ENCODE data around the gene N4BP2L2.

DNA sequence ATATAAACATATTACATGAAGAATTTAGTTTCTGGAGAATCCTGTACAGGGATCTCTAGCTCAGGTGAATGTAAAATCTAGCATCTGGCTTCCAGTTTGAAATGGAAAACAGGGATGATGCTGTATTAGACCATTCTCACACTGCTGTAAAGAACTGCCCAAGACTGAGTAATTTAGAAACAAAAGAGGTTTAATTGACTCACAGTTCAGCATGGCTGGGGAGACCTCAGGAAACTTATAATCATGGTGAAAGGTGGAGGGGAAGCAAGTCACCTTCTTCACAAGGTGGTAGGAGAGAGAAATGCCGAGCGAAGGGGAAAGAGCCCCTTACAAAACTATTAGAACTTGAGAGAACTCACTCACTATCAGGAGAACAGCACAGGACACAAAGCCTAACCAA, 17.0 kb upstream of the N4BP2L2 start:
- TF ChIP-seq, protein P1, sequence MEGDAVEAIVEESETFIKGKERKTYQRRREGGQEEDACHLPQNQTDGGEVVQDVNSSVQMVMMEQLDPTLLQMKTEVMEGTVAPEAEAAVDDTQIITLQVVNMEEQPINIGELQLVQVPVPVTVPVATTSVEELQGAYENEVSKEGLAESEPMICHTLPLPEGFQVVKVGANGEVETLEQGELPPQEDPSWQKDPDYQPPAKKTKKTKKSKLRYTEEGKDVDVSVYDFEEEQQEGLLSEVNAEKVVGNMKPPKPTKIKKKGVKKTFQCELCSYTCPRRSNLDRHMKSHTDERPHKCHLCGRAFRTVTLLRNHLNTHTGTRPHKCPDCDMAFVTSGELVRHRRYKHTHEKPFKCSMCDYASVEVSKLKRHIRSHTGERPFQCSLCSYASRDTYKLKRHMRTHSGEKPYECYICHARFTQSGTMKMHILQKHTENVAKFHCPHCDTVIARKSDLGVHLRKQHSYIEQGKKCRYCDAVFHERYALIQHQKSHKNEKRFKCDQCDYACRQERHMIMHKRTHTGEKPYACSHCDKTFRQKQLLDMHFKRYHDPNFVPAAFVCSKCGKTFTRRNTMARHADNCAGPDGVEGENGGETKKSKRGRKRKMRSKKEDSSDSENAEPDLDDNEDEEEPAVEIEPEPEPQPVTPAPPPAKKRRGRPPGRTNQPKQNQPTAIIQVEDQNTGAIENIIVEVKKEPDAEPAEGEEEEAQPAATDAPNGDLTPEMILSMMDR (IDR thresholded peaks at IDR 0.05), result no peak
- TF ChIP-seq POLR2A (IDR thresholded peaks at IDR 0.05) (no peak), POLR2AphosphoS5 (IDR thresholded peaks at IDR 0.05) (no peak)

All from breast epithelium (tissue), 3 donors.